HEK293 (cell line): Measurements from ENCODE around the gene ATP11C.

Experiments used
- ZNF24 ChIP-seq: fragments of 450-650 bp; formaldehyde crosslinking; IDR thresholded peaks from 2 replicates; pipeline ENCODE4 v1.5.1; 2016; ENCODE audit warnings: missing biosample characterization, missing genetic modification characterization
- ZNF324 ChIP-seq: fragments of 450-650 bp; formaldehyde crosslinking; IDR thresholded peaks from 2 replicates; pipeline ENCODE4 v1.5.1; 2016; ENCODE audit warnings: missing biosample characterization, missing genetic modification characterization
- TF ChIP-seq, protein P1 (sequence below): fragments of 450-650 bp; formaldehyde crosslinking; IDR thresholded peaks from 2 replicates; pipeline ENCODE4 v1.5.1; 2016; ENCODE audit warnings: missing biosample characterization, missing genetic modification characterization
- TF ChIP-seq, protein P2 (sequence below): fragments of 450-650 bp; formaldehyde crosslinking; IDR thresholded peaks from 2 replicates; pipeline ENCODE4 v1.5.1; 2016; ENCODE audit warnings: missing biosample characterization, missing genetic modification characterization
- TF ChIP-seq, protein P3 (sequence below): fragments of 450-650 bp; formaldehyde crosslinking; IDR thresholded peaks from 2 replicates; pipeline ENCODE4 v1.5.1; 2017; ENCODE audit warnings: missing biosample characterization, mild to moderate bottlenecking, missing genetic modification characterization, moderate library complexity

DNA sequence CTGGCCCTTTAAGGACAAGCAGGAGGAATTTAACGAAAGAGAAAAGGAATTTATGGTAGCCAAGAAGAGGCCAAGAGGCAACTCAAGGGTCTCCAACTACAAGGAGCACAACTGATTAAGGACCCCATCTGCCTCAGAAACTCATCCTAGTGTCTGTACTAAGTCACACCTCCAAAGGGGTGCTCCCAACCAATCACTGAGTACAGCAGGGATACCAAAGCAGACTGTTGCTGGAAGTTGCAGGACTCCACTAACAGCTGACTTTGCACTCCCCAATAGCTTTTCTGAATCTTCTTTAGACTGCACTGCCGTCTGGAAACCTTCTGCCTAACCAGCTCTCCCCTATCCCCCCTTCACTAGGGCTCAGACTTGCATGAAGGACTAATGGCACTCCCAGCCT is 50.6 kb downstream of the ATP11C start:
- TF ChIP-seq, protein P1, sequence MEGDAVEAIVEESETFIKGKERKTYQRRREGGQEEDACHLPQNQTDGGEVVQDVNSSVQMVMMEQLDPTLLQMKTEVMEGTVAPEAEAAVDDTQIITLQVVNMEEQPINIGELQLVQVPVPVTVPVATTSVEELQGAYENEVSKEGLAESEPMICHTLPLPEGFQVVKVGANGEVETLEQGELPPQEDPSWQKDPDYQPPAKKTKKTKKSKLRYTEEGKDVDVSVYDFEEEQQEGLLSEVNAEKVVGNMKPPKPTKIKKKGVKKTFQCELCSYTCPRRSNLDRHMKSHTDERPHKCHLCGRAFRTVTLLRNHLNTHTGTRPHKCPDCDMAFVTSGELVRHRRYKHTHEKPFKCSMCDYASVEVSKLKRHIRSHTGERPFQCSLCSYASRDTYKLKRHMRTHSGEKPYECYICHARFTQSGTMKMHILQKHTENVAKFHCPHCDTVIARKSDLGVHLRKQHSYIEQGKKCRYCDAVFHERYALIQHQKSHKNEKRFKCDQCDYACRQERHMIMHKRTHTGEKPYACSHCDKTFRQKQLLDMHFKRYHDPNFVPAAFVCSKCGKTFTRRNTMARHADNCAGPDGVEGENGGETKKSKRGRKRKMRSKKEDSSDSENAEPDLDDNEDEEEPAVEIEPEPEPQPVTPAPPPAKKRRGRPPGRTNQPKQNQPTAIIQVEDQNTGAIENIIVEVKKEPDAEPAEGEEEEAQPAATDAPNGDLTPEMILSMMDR: no peak
- TF ChIP-seq, protein P2, sequence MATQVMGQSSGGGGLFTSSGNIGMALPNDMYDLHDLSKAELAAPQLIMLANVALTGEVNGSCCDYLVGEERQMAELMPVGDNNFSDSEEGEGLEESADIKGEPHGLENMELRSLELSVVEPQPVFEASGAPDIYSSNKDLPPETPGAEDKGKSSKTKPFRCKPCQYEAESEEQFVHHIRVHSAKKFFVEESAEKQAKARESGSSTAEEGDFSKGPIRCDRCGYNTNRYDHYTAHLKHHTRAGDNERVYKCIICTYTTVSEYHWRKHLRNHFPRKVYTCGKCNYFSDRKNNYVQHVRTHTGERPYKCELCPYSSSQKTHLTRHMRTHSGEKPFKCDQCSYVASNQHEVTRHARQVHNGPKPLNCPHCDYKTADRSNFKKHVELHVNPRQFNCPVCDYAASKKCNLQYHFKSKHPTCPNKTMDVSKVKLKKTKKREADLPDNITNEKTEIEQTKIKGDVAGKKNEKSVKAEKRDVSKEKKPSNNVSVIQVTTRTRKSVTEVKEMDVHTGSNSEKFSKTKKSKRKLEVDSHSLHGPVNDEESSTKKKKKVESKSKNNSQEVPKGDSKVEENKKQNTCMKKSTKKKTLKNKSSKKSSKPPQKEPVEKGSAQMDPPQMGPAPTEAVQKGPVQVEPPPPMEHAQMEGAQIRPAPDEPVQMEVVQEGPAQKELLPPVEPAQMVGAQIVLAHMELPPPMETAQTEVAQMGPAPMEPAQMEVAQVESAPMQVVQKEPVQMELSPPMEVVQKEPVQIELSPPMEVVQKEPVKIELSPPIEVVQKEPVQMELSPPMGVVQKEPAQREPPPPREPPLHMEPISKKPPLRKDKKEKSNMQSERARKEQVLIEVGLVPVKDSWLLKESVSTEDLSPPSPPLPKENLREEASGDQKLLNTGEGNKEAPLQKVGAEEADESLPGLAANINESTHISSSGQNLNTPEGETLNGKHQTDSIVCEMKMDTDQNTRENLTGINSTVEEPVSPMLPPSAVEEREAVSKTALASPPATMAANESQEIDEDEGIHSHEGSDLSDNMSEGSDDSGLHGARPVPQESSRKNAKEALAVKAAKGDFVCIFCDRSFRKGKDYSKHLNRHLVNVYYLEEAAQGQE (tag by site-specific recombination): no peak
- TF ChIP-seq, protein P3, sequence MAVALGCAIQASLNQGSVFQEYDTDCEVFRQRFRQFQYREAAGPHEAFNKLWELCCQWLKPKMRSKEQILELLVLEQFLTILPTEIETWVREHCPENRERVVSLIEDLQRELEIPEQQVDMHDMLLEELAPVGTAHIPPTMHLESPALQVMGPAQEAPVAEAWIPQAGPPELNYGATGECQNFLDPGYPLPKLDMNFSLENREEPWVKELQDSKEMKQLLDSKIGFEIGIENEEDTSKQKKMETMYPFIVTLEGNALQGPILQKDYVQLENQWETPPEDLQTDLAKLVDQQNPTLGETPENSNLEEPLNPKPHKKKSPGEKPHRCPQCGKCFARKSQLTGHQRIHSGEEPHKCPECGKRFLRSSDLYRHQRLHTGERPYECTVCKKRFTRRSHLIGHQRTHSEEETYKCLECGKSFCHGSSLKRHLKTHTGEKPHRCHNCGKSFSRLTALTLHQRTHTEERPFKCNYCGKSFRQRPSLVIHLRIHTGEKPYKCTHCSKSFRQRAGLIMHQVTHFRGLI (tag by site-specific recombination): no peak
- TF ChIP-seq ZNF24 (tag by site-specific recombination) (no peak), ZNF324 (tag by site-specific recombination) (no peak)
